Tibial artery (tissue), 4 donors: ENCODE measurements around the gene A3GALT2.

Experiments
- DNase-seq, 2 donors: peaks; one replicate each; pipeline ENCODE4 v3.0.0-alpha.2; 2019
- H3K27ac ChIP-seq, 2 donors: fragments of 200-600 bp; sonication (generic) in 1 of 2; 1 replicate in 1 of 2; 2 replicates in 1 of 2; pipeline ENCODE4 v1.5.1; 2018 to 2019; ENCODE audit warnings: mild to moderate bottlenecking in 1 of 2
- H3K27me3 ChIP-seq, 2 donors: fragments of 200-600 bp; sonication (generic) in 1 of 2; one replicate each; pipeline versions ENCODE4 v1.5.1 to v1.6.0; 2016 to 2019
- H3K36me3 ChIP-seq, 3 donors: fragments of 200-600 bp; sonication (generic) in 2 of 3; one replicate each; pipeline ENCODE4 v1.5.1; 2016 to 2019; ENCODE audit warnings: mild to moderate bottlenecking in 2 of 3
- H3K4me1 ChIP-seq, 4 donors: fragments of 200-600 bp; sonication (generic) in 2 of 4; 1 replicate in 3 of 4; 2 replicates in 1 of 4; pipeline ENCODE4 v1.5.1; 2016 to 2019
- H3K4me3 ChIP-seq, 2 donors: fragments of 200-600 bp; sonication (generic) in 1 of 2; 1 replicate in 1 of 2; 2 replicates in 1 of 2; pipeline ENCODE4 v1.5.1; 2018 to 2019; ENCODE audit warnings: mild to moderate bottlenecking in 2 of 2
- H3K9me3 ChIP-seq, 3 donors: fragments of 200-600 bp; sonication (generic) in 1 of 3; one replicate each; pipeline ENCODE4 v1.5.1; 2016 to 2019
- intact Hi-C: fragments of 100-400 bp; cut with DNase I; formaldehyde crosslinking; loops from one replicate; pipeline ENCODE4 v1.15.0; 2023; ENCODE audit warnings: low total_unique reads
- TF ChIP-seq, protein P1 (sequence below), 2 experiments: fragments of 200-600 bp in 1 of 2; fragments of 450-650 bp in 1 of 2; IDR thresholded peaks; one replicate each; pipeline ENCODE4 v1.5.1; 2017 to 2019; ENCODE audit warnings: antibody characterized with exemption in 2 of 2, mild to moderate bottlenecking in 1 of 2, moderate library complexity in 1 of 2

The A3GALT2 gene

DNA sequence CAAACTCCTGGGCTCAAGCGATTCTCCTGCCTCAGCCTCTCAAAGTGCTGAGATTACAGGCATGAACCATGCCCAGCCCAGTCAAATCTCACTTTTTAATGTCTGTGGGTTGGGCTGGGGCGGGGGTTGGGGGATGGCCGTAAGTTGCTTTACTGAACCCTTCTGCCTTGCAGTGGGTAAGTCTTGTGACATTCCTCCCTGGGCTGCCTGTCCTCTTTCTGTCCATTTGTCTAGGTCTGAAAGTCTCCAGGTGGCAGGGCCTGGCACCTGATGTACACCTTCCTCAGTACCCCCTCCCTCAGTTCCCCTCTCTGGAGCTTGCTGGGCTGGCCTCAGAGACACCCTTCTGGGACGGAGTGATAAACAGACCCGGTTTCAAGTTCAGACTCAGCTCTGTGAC is 51.3 kb downstream of the A3GALT2 start:
- H3K27me3 ChIP-seq: no peaks in the 10 kb centered on the region

GRCh38 chr1:33268927-33269610 is 51.8 kb downstream of the A3GALT2 start:
- Histone ChIP-seq H3K27ac (peak overlapping the region in 1 of 2 donors; percentile 46), H3K27me3 (no peaks in the 10 kb centered on the region), H3K4me3 (no peak overlapping the region), H3K9me3 (no peaks in the 10 kb centered on the region), H3K36me3 (peaks cover 0 to 12% (median 11%) of the 10 kb centered on the region in 3 donors), H3K4me1 (peaks cover 0 to 97% (median 71%) of the 10 kb centered on the region in 4 donors)
- peak in 1 of 2 donors; percentile 51 for DNase-seq
- TF ChIP-seq, protein P1, sequence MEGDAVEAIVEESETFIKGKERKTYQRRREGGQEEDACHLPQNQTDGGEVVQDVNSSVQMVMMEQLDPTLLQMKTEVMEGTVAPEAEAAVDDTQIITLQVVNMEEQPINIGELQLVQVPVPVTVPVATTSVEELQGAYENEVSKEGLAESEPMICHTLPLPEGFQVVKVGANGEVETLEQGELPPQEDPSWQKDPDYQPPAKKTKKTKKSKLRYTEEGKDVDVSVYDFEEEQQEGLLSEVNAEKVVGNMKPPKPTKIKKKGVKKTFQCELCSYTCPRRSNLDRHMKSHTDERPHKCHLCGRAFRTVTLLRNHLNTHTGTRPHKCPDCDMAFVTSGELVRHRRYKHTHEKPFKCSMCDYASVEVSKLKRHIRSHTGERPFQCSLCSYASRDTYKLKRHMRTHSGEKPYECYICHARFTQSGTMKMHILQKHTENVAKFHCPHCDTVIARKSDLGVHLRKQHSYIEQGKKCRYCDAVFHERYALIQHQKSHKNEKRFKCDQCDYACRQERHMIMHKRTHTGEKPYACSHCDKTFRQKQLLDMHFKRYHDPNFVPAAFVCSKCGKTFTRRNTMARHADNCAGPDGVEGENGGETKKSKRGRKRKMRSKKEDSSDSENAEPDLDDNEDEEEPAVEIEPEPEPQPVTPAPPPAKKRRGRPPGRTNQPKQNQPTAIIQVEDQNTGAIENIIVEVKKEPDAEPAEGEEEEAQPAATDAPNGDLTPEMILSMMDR (IDR thresholded peaks at IDR 0.05): no peak
- intact Hi-C loops: loop anchor here (10.0 kb wide), 1 partner anchor 84 kb away; the partner anchor contains the start of gene TRIM62

More for the DNA sequence above, 51.3 kb downstream of the A3GALT2 start:
- peak in 1 of 2 donors; percentile 55 for DNase-seq
- H3K4me3 ChIP-seq: no peak overlapping the region
- H3K36me3 ChIP-seq: peaks cover 0 to 12% (median 11%) of the 10 kb centered on the region in 3 donors
- TF ChIP-seq, protein P1 (IDR thresholded peaks at IDR 0.05): no peak
- peak overlapping the region in 1 of 2 donors; percentile 46 for H3K27ac ChIP-seq
- intact Hi-C loops: loop anchor here (10.0 kb wide), 1 partner anchor 85 kb away; the partner anchor contains the start of gene TRIM62
- no peaks in the 10 kb centered on the region for H3K9me3 ChIP-seq
- H3K4me1 ChIP-seq: peaks cover 0 to 92% (median 69%) of the 10 kb centered on the region in 4 donors

- peak in 1 of 2 donors; percentile 52 for DNase-seq
- H3K9me3 ChIP-seq: no peaks in the 10 kb centered on the region
- peak overlapping the region; percentile 4 to 46 for H3K27ac ChIP-seq
- H3K4me3 ChIP-seq: no peak overlapping the region
- H3K27me3 ChIP-seq: no peaks in the 10 kb centered on the region
- TF ChIP-seq, protein P1 (IDR thresholded peaks at IDR 0.05): no peak
- intact Hi-C loops: loop anchor here (10.0 kb wide), 1 partner anchor 84 kb away; the partner anchor contains the start of gene TRIM62
- peaks cover 0 to 12% (median 11%) of the 10 kb centered on the region in 3 donors for H3K36me3 ChIP-seq
- H3K4me1 ChIP-seq: peaks cover 0 to 98% (median 73%) of the 10 kb centered on the region in 4 donors
These were observed 52.4 kb downstream of the A3GALT2 start for GRCh38 chr1:33268457-33268856.

GRCh38 chr1:33267468-33268205 is 53.3 kb downstream of the A3GALT2 start:
- TF ChIP-seq, protein P1 (IDR thresholded peaks at IDR 0.05): no peak
- Histone ChIP-seq H3K4me1 (peaks cover 0 to 100% (median 76%) of the 10 kb centered on the region in 4 donors), H3K27me3 (no peaks in the 10 kb centered on the region), H3K9me3 (no peaks in the 10 kb centered on the region), H3K27ac (peak overlapping the region in 1 of 2 donors; percentile 12), H3K36me3 (peaks cover 0 to 19% (median 11%) of the 10 kb centered on the region in 3 donors), H3K4me3 (no peak overlapping the region)
- DNase-seq: no peak
- intact Hi-C loops: loop anchor here (10.0 kb wide), 1 partner anchor 83 kb away; the partner anchor contains the start of gene TRIM62

- no peaks in the 10 kb centered on the region for H3K27me3 ChIP-seq
- peak overlapping the region in 1 of 2 donors; percentile 12 for H3K27ac ChIP-seq
- intact Hi-C loops: loop anchor here (10.0 kb wide), 1 partner anchor 82 kb away; the partner anchor contains the start of gene TRIM62
- no peaks in the 10 kb centered on the region for H3K9me3 ChIP-seq
- peaks cover 0 to 97% (median 73%) of the 10 kb centered on the region in 4 donors for H3K4me1 ChIP-seq
- H3K36me3 ChIP-seq: peaks cover 0 to 21% (median 11%) of the 10 kb centered on the region in 3 donors
- no peak overlapping the region for H3K4me3 ChIP-seq
- DNase-seq: no peak
- TF ChIP-seq, protein P1 (IDR thresholded peaks at IDR 0.05): no peak
These were observed 54.1 kb downstream of the A3GALT2 start for GRCh38 chr1:33266766-33267165.
